Hematopoietic multipotent progenitor cell treated with erythropoietin and hydrocortisone succinate and interleukin-3 and kit ligand, for 8 days (in vitro differentiated cells): Measurements from ENCODE around the gene PYDC2.
"Not testable (repeated sequence)": the region's sequence is repeated elsewhere in the genome, so short reads cannot be mapped to it uniquely, and the experiment has no call there.

Experiments used
- DNase-seq: peaks from one replicate; pipeline ENCODE4 v3.0.0-alpha.2; 2015

Gene PYDC2

DNA sequence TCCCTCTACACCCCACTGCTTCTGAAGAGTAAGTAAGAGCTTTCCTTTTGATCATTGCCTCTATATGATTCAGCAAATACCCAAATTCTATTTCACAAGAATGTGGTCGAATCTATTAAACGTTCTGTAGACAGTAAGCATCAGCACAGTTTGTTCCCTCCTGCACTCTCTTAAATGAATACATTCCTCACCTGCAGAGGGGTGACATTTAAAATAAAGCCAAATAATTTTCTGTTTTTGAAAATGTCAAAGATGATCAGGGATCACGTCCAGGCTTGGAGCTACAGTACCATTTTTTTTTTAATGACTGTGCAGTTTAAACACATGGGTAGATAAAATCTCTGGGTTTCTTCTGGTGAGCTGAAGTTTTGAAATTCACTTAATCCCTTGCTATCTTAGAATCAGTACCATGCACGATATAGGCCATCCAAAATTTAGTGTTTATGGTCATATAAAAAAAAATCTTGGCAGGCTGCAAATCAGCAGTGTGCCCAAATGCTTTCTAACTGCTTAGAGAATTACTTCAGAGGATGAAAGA is 12.8 kb downstream of the PYDC2 start:
- peak; percentile 2 for DNase-seq

DNA sequence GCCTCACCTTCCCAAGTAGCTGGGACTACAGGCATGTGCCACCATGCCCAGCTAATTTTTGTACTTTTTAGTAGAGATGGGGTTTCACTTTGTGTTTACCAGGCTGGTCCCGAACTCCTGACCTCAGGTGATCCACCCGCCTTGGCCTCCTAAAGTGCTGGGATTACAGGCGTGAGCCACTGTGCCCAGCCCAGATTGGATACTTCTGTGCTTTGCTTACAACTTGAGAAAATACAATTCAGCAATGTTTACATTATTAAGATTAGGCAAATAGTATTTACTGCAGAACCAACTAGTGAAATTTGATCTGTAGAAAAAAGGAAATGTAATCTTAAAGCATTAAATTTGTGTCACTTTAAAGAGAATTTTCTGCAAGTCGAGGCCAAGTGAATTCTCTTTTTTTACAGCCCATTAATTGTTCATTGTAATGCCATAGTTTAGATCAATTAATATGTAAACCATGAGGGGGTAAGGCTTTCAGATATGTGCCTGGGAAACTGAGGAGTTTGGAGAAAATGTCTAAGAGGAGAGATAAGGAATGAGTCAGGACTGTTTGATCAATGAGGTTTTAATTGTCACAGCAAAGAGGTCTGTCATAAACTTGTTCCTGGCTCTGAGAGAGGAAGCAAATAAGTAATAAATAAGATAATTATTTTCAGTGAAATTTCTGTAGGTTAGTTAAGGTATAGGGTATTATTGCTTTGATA is 15.3 kb downstream of the PYDC2 start:
- no peak for DNase-seq

DNA sequence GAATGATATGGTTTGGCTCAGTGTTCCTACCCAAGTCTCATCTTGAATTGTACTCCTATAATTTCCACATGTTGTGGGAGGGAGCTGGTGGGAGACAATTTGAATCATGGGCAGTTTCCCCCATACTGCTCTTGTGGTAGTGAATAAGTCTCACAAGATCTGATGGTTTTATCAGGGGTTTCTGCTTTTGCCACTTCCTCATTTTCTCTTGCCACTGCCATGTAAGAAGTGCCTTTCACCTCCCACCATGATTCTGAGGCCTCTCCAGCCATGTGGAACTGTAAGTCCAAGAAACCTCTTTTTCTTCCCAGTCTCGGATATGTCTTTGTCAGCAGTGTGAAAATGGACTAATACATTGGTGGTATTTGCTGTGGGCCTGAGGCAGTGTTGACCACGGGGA is 23.0 kb downstream of the PYDC2 start:
- DNase-seq: not testable (repeated sequence)

DNA sequence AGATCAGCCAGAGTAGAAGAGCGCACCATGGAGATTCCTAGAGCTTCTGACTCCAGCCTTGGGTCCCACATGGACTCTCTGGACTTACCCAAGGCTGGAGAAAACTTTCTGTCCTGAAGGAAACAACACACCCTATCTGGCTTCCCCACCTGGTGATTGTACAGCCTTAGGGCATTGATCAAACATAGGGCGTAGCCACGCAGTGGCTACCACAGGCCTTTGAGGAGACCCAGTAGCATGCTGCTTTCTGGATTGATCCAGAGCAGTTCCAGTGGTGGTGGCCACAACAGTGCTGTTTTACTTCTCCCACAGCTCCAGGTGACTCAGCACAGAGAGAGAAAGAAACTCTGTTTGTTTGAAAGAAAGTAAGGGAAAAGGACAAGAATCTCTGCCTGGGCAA is 23.5 kb downstream of the PYDC2 start:
- DNase-seq: no peak

DNA sequence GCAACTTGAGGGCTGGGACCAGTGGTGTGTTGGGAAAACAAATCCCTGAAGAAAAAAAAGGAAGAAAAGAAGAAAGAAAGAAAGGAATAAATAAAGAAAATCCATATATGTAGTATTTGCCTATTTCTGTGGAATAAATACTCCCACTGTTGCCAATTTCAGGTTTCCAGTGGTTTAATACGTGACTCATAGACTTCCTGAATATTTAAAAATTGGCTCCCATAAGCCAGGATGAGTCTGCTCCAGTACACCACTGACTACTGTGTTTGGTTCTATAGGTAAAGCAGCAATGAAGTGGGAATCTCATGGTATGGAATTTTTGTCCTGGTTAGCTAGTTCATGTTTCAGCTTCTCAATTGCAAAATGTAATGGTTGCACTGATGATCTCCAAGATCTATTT is 31.6 kb downstream of the PYDC2 start:
- no peak for DNase-seq

DNA sequence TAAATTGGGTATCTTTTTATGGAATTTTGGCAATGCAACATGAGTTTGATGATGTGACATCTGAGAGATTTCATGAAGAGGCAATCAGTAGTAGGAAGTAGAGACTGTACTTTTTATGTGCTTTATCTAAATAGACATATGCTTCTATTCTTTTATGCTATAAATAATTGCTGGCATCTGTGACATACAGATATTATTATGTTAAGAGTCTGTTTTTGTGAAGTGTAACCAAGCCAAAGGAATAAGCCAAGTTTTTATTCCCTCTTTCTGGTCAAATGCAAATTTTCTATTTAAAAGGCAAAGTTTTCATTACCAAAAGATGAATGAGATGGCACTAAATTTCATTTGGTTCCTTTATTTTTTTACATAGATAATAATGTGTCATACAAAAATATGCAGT is 32.4 kb downstream of the PYDC2 start:
- DNase-seq: no peak

DNA sequence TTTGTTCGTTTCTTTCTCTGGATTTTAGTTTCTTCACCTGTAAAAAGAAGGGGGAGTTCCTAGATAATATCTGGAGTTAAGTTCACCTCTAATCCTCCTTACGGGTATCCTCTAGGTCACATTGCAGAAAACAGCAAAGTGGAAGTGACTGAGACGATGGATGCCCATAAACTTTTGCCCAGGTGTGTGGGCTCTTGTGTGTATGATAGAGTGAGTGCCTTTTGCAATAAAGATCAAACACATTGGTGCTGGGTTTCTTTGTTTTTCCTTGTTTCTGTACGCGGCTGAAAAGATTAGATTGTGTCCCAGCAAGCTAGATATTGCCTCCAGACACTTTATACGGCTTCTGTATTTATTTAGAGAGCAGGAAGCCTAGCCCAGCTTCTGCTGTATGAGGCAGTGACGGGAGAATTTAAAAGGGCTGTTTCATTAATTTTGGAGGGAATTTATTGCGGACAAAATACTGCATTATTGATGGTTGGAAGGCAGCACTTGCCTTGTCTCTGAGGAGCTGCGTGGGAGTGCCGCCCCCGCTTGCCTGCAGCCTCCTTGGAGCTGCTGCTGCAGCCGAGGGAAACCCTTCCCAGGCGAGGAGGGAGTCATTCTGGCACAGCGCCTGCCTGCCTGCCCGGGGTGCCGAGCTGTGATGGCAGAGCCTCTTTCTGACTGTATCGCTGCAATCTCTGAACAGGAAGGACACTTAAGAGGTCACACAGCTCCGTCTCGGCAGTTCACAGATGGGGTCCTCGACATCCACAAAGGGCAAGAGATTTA is 38.5 kb downstream of the PYDC2 start:
- no peak for DNase-seq

DNA sequence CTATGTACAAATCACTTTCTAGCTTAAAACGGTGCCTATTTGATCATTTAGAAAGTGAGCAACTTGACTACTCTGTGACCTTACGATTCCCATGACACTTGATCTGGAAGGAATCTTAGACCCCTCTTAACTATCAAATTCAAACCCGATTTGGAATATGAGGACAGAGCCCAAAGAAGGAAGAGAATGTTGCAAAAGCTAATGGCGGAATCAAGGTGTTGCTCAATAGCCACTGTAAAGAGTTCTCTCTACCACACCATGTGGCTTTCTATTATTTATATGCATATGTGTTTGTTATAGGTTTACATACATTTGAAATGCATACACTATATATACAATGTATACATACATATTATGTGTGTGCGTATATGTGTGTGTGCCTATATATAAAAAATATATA is 39.9 kb downstream of the PYDC2 start:
- DNase-seq: no peak

DNA sequence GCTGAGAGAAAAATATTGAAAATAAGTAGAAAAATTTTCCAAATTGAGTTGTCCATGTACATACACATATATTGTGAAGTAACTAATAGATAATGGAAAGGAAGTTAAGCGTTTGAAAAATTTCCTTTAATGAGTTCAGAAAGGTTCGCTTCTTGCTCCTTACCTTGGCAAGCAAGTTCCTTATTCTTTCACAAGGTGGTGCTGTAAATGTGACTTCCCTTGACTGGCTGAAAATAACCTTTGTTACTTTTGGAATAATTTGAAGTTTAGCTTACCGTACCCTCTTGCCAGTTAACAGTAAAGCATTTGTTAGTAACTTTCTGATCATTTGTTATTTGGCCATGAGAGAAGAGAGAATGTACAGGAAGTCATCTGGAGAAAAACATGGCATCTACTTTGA is 41.6 kb downstream of the PYDC2 start:
- DNase-seq: peak; percentile 2

DNA sequence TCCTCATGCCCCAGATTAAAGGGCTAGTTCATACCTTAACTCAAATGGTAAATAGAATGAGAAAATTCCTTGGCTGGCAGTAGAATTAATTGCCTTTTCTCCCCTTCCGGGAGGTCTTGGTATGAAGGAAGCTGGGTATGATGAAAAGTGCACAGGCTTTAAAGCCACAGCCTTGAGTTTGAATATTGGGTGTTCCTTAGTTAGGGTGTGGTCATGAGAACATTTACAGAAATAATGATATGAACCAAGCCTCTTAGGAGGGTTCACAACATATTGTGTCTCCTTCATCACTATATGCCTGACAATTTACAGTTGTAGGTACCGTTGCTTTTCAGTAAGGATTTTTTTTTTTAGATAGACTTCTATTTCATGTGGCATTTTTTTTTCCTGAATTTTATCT is 48.1 kb downstream of the PYDC2 start:
- no peak for DNase-seq
